GM11168 (cell line): ENCODE data around the gene BLOC1S3.

Experiments used
- in situ Hi-C: fragments of 300-500 bp; cut with MboI; formaldehyde crosslinking; loops from one replicate; pipeline ENCODE4 v1.12.0; 2022; ENCODE audit warnings: low sequenced_read_pairs; ENCODE audit not compliant: unreplicated experiment

The BLOC1S3 gene, protein sequence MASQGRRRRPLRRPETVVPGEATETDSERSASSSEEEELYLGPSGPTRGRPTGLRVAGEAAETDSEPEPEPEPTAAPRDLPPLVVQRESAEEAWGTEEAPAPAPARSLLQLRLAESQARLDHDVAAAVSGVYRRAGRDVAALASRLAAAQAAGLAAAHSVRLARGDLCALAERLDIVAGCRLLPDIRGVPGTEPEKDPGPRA

DNA sequence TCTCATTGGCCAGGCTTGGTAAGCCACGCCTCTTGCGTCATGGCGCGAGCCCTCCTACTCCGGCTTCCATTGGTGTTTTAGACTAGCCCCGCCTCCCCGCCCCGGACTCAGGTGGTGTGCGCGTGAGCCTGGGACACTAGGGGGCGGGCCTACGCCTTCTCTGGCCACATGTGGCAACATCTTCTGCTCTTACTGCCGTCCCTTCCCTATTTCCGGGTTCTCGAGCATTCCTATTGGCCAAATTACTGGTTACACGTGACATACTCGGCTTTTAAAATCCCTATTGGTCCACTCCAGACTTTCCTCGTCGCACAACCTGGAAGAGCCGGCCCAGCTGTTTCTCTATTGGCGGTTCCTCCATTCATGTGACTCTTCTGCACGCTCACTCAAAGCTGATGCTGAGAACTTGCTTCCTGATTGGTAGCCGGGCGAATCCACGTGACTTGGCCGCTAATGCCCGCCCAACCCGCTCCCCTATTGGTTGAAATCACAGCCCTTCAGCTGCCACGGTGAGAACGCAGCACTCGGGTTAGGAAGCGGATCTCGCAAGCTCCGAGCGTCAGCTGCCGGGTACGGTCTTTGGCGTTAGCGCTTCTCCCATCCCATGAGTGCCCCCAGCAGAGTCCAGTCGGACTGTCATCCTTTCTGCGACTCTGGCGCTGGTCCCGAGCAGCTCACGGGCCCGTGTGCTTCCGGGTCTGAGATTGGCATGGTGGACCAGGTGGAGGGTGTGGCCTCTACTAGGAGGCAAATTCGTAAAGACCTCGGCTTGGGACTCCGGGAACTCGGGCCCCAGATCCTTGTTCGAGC lies at the start of gene BLOC1S3:
TSS of gene BLOC1S3 (plus strand) at position 523 of the 810 bp plus-strand sequence. CDS start 513 bp downstream, outside the sequence.
- in situ Hi-C loops: no loop called here

DNA sequence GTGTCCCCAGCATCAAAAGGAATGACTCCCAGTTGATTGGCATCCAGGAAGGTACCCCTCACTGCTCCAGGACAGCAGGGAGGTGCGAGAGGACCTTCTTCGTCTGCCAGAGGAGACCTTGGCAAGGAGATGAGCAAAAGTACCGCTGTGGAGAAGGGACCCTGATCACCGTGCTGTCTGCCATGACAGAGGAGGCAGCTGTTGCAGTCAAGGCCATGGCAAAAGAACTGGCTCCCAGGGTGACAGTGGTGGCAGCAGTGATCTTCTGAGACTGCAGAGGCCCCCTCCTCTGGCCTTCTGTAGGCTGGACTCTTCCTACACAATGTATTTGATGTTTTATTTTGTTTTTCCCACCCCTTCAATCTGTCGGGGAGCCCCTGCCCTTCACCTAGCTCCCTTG lies 49.8 kb upstream of the BLOC1S3 start:
- in situ Hi-C loops: no loop called here

DNA sequence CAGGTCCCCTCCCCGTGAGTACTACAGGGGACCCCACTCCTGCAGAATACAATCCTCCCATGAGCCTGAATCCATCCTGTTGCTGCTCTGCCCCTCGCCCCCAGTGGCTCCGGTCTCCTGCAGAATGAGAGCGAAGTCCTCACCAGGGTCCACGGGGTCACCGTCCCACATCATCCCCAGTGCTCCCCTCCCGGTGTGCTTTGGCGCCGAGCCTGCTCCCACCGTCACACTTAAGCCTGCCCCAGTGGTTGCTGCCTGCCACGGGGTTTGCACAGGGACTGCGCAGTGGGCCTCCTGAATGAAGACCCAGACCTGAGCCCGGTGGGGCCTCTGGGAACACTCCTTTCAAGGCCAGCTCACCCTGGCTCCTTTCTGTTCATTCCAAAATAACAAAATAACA lies 48.3 kb upstream of the BLOC1S3 start:
- in situ Hi-C loops: no loop called here

DNA sequence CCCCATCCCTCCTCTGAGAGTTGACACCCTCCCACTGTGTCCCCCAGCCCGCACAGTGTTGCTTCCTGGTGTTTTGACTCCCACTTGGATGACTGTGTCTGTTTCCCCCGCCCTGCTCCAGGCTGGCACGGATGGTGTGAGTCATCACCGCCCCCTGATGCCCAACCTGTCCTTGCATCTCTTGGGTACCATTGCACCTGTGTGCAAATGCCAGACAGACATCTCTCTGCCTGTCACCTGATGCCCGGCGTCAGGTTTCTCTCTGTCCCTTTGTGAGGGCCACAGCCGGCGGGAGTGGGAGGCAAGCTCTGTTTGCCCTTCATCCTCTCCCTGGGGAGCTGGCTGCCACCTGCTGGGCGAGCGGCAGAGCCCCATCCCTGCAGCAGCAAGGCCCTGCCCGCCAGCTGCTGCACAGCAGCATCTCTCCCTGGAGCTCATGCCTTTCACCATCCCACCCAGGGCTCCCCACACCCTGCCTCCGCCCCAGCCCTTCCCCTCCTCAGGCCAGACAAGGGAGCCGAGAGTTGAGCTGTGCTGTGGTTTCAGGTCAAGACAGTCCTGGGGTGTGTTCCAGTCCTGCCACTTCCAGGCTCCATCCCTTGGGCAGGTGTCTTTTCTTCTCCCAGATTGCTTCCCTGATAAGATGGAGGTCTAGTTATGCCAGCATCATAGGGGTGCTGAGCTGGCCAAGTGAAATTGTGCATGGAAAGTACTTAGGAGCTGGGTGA lies 47.5 kb upstream of the BLOC1S3 start:
- in situ Hi-C loops: no loop called here

DNA sequence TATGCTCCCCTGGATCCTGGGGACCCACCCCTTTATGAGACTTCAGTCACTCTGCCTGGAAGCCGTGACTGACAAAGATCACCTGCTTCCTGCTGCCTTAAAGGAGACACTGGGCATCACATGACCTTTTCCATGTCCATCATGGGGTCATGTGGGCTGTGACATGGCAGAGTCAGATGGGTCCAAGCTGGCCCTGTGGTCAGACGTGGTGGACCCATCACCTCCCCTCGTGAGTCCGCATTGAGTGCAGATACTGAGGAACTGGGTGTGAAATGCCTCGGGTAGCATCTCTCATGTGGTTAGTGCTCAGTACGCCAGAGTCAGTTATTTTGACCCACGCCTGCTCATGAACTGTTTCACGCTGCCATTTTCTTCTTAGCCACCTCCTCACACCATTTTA lies 44.9 kb upstream of the BLOC1S3 start:
- in situ Hi-C loops: no loop called here

DNA sequence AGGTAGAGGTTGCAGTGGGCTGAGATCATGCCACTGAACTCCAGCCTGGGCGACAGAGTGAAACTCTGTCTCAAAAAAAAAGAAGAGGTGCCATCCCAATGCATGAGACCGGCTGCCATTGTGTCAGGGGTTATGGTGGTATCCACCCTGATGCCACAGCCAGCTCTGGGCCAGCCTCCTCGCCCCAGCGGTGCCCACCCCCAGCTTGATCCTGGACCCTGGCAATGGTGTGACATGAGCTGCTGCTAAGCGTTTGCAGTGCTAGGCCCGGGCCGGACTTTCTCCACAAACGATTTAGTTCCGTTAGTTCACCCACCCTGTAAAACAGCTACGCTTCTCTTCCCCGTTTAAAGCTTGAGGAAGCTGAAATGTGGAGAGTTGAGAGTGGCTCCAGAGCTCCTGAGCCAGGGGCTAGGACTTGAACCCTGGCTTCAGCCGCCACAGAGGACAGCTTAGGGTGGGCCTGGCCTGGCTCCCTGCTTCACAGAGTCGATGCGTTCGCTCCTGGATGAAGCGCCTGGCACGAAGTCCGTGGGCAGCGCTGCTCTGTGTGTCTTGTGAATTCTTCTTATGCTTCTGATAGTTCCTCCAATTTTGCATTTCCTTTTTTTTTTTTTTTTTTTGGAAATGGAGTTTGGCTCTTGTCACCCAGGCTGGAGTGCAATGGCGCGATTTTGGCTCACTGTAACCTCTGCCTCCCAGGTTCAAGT lies 43.3 kb upstream of the BLOC1S3 start:
- in situ Hi-C loops: no loop called here

DNA sequence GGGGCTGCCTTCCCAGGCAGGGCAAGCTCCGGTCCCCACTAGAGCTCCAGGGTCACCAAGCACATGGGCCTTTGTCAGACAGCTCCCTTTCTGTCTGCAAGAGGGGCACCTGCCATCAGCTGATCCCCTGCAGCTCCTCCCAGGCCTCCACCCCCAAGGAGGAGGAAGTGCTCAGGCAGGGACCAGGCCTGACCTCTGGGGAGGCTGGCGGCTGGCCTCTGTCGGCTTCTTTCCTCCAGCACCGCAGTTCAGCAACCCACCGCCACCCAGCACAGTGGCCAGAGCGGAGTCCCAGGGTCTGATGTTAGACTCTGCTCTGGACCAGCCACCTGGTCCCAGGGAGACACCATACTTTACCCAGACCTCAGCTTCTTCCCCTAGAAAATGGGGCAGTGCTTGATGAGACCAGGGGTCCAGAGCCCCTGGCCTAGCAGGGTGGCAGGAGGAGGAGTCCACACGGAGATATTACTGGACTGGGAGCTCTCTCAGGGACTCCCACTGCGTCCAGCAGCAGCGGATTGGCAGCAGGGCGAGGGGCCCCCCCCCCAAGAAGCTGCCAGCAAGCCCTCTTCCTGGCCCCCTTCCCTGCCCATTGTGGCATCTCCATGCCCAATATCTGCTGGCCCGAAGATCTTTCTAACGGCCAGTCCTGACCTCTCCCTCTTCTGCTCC lies 41.9 kb upstream of the BLOC1S3 start:
- in situ Hi-C loops: no loop called here

DNA sequence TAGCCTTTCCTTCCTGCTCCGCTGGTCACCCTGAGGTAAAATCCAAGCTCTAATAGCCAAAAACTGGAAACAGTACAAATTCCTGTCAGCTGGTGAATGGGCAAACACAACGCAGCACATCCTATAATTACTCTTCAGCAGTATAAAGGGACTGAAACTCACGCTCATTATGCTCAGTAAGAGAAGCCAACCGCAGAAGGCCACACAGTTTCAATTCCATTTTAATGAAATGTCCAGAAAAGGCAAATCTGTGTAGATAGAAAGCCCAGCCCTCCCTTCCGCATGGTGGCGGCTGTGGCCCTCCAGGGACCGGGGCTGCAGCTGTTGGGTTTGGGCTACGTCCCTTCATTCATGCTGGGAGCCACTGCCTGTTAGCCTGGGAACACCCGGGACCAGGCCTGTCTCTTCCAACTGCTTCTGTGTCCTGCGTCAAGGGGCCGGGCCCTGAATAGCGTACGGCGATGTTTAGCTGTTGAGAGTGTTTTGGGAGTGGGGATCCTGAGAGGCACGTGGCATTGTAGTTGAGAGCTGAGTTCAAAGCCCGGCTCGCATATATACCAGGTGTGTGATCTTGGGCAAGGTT lies 41.3 kb upstream of the BLOC1S3 start:
- in situ Hi-C loops: no loop called here

DNA sequence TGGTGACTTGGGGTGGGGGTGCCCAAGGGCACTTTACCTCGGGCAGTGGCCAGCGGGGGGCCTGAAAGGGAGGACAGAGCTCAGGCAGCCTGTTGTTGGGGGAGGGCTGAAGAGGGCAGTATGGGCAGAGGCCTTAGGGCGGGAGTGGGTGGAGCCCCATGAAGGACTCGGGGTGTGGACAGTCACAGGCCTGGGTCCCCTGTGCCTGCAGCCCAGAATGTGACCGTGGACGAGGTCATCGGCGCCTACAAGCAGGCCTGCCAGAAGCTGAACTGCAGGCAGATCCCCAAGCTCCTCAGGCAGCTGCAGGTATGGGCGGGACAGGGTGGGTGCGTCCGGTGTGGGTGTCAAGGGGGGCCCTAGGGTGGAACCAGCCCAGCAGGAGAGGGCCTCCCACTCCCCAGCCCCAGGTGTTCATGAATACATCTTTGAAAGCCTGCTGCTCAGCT lies 40.3 kb upstream of the BLOC1S3 start:
- in situ Hi-C loops: no loop called here

DNA sequence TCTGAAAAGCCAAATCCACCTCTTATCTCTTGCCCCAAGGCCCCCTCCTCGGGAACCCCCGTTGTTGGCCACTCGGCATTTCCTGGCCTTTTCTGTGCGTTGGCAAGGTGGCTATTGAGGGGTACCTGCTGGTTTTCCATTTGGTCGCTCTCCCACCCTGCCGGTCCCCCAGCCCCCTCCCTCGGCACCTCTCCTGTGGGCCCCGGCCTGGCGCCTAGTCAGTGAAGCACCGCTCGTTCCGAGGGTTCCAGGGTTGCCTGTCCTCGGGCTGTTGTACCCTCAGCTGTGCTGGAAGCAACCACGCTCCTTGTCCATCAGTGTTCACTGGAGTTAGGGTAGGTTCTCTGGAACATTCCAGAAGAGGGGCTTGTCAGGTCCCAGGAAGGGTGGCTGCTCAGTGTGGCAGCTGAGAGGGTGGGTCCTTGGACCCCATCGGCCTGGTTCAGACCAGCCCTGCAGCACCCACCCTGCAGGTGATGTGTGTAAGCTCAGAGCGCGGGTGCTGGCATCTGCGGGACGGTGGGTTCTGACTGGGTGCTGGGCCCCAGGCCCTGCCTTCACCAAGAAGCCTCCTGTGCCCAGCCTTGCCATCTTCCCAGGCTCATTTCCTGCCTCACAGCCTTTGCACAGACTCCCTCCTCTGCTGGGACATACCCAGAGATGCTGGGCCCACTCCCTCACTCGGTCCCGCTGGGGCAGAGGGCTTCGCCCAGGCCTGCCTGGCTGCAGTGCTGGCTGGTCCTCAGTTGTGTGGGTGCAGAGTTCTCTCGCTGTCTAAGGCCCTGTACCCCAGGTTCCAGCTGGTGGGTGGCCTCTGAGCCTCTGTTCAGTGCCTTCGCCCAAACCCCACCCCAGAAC lies 39.1 kb upstream of the BLOC1S3 start:
- in situ Hi-C loops: no loop called here

DNA sequence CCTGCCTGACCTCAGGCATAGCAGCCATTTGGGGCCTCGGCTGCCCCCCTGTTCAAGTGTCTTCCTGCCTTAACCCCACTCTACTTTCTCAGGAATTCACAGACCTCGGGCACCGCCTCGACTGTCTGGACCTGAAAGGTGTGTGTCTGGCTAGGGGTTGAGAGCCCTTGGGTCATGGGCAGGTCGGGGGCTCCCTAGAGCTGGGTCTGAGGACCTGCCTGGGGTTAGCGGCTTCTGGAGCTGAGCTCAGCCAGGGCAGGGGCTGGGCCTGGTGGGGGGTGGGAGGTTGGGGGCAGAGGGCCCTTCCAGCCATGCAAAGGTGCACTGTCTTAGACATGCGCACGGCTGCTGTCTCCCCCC lies 38.5 kb upstream of the BLOC1S3 start:
- in situ Hi-C loops: no loop called here

DNA sequence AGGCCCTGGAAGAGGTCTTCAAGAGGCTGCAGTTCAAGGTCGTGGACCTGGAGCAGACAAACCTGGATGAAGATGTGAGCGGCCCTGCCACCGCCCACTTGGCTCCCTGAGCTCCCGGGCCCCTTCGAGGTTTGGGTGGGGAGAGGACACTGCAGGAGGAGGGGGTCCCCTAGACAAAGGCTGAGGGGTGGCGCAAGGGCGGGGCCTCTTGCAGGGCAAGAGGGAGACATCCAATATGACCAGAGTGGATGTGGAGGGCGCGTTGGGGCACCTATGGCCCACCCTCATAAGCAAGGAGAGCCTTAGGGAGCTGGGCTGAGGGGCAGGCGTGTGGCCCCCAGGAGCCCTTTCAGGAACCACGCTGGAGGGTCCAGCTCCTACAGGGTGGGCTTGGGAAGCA lies 38.1 kb upstream of the BLOC1S3 start:
- in situ Hi-C loops: no loop called here

DNA sequence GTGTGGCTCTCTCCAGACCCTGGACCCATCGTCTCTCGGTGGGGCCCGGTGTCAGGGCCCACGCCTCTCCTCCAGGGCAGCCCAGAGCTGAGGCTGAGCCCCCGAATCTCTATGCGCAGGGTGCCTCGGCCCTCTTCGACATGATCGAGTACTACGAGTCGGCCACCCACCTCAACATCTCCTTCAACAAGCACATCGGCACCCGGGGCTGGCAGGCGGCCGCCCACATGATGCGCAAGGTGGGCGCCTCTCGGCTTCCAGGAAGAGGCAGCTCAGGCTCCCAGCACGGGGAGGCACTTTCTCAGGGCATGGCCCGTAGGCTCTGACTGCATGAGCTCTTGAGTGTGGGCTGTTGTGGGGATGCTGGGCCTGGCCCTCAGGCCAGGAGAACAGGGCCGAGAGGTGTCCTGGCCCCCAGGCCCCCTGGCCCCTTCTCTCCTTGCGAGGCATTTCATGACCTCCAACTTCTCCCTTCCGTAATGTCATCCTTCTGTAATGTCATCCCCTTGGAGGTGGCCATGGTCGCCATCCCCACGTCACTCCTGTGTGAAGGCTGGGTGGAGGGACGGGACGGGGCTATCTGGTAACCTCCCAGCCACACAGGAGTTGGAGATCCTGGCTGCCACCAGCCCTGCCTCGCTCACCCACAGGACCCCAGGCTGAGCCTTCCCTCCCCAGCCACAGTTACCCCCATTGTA lies 37.2 kb upstream of the BLOC1S3 start:
- in situ Hi-C loops: no loop called here

DNA sequence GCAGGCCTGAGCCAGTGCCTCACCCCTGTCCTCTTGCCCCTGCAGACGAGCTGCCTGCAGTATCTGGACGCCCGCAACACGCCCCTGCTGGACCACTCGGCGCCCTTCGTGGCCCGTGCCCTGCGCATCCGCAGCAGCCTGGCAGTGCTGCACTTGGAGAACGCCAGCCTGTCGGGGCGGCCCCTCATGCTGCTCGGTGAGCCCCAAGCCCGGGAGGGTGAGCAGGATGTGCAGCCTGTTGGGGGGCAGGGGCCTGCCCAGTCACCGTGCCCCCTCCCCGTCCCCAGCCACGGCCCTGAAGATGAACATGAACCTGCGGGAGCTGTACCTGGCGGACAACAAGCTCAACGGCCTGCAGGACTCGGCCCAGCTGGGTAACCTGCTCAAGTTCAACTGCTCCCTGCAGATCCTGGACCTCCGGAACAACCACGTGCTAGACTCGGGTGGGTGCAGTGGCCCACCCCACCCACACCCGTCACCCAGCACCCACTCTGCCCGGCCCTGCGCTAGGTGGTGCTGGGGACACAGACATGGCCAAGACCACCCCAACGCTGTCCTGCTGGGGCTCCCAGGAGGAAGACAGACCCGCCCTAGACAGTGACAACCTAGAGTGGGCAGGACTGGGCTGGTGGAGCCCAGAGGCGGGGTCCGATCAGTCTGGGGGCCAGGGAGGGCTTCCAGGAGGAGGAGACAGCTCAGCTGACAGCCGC lies 36.4 kb upstream of the BLOC1S3 start:
- in situ Hi-C loops: no loop called here

DNA sequence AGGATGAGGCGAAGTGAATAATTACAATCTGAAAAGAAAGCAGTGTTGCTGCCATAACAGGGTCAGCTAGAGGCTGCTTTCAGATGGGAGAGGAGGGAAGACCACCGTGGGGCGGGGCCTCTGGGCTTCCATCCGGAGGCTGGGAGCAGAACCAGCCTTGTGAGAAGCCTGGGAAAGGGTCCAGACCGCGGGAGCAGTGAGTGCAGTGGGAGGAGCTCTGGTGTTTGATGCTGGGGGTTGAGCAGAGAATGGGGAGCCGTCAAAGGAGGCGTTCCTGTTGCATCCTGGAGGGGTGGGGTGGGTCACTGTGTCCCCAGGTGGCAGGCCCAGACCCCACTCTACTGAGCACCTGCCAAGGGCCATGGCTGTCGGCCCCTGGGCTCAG lies 35.9 kb upstream of the BLOC1S3 start:
- in situ Hi-C loops: no loop called here

DNA sequence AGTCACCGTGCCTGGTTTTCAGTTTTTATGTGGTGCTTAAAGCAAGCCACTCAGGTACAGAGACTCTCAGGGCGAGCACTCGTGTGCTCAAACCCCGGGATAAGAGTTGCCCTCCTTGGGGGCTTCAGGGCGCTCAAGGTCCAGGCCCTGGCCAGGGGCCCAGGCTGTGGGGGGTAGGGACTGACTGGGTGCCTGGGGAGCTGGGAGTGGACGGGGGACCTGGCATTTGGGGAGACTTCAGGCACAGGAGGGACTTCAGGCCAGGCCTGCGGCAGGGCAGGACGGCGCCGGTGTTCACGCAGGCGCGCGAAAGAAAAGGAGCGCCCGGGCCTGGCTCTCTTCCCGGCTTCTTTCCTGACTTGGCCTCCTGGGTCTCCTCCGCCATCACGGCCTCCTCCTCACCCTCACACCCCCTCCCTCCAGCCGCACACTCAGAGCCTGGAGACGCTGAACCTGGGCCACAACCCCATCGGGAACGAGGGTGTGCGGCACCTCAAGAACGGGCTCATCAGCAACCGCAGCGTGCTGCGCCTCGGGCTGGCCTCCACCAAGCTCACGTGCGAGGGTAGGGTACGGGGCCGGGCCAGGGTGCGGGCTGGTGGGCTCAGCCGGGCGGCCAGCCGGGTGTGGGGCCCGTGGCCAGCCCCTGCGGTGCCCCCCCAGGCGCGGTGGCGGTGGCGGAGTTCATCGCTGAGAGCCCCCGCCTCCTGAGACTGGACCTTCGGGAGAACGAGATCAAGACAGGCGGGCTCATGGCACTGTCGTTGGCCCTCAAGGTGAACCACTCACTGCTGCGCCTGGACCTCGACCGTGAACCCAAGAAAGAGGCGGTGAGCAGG lies 33.9 kb upstream of the BLOC1S3 start:
- in situ Hi-C loops: no loop called here
